HepG2 (cell line): ENCODE measurements around the gene SMIM12. TPM values are rescaled to one million over a fixed set of nuclear protein-coding genes. Genes with fewer than 3 reads are reported as not detected.

Experiments
- AGO2 ChIP-seq: fragments of 200-400 bp; formaldehyde crosslinking; optimal IDR thresholded peaks from 2 replicates; pipeline ENCODE3; 2017; ENCODE audit warnings: mild to moderate bottlenecking, low read depth, low read length, moderate library complexity
- CENPT ChIP-seq: sonication (generic); formaldehyde crosslinking; IDR thresholded peaks from 2 replicates; pipeline ENCODE4 v1.8.0; 2022; ENCODE audit warnings: low read depth, mild to moderate bottlenecking, moderate library complexity, missing genetic modification reagents
- GZF1 ChIP-seq: sonication (generic); formaldehyde crosslinking; IDR thresholded peaks from 2 replicates; pipeline ENCODE4 v1.5.1; 2020; ENCODE audit warnings: mild to moderate bottlenecking, missing genetic modification reagents
- ISL2 ChIP-seq: sonication (generic); formaldehyde crosslinking; IDR thresholded peaks from 2 replicates; pipeline ENCODE4 v1.5.0; 2020; ENCODE audit warnings: missing genetic modification reagents
- KLF12 ChIP-seq: sonication (generic); formaldehyde crosslinking; IDR thresholded peaks from 2 replicates; pipeline ENCODE4 v1.4.0; 2020; ENCODE audit warnings: missing genetic modification reagents, borderline replicate concordance
- MEIS2 ChIP-seq: sonication (generic); formaldehyde crosslinking; IDR thresholded peaks from 2 replicates; pipeline ENCODE4 v1.9.0; 2021; ENCODE audit warnings: mild to moderate bottlenecking, missing genetic modification reagents
- MYNN ChIP-seq: sonication (generic); formaldehyde crosslinking; IDR thresholded peaks from 2 replicates; pipeline ENCODE4 v1.4.0; 2020; ENCODE audit warnings: mild to moderate bottlenecking, low read depth, missing genetic modification reagents
- RXRB ChIP-seq: IDR thresholded peaks from 2 replicates; pipeline ENCODE4 v1.6.1; 2016; ENCODE audit warnings: borderline replicate concordance, missing genetic modification reagents, missing compliant biosample characterization
- SP4 ChIP-seq: sonication (generic); formaldehyde crosslinking; IDR thresholded peaks from 2 replicates; pipeline ENCODE4 v1.8.1; 2023; ENCODE audit warnings: mild to moderate bottlenecking, missing genetic modification reagents
- SRSF4 ChIP-seq: fragments of 200-400 bp; formaldehyde crosslinking; IDR thresholded peaks from one replicate; pipeline ENCODE4 v1.6.1; 2018; ENCODE audit warnings: mild to moderate bottlenecking, low read depth, low read length, moderate library complexity; ENCODE audit not compliant: poor library complexity, severe bottlenecking
- ZBTB38 ChIP-seq: sonication (generic); formaldehyde crosslinking; IDR thresholded peaks from 2 replicates; pipeline ENCODE4 v1.5.1; 2020; ENCODE audit warnings: mild to moderate bottlenecking, missing genetic modification reagents
- ZNF251 ChIP-seq: sonication (generic); formaldehyde crosslinking; IDR thresholded peaks from 2 replicates; pipeline ENCODE4 v1.9.0; 2021; ENCODE audit warnings: mild to moderate bottlenecking, missing genetic modification reagents
- ZNF501 ChIP-seq: sonication (generic); formaldehyde crosslinking; IDR thresholded peaks from 2 replicates; pipeline ENCODE4 v1.5.1; 2020; ENCODE audit warnings: mild to moderate bottlenecking, moderate library complexity, missing genetic modification reagents
- ZNF75D ChIP-seq: sonication (generic); formaldehyde crosslinking; IDR thresholded peaks from 2 replicates; pipeline ENCODE4 v1.8.1; 2023; ENCODE audit warnings: missing genetic modification reagents, mild to moderate bottlenecking, borderline replicate concordance
- ZNF850 ChIP-seq: sonication (generic); formaldehyde crosslinking; conservative IDR thresholded peaks from 2 replicates; pipeline ENCODE4 v1.9.0; 2021; ENCODE audit warnings: mild to moderate bottlenecking, missing genetic modification reagents
- polyA plus RNA-seq, 8 experiments: library from polyadenylated mRNA; depleted of rRNA in 3 of 8; stranded (reverse) in 7 of 8; unstranded in 1 of 8; fragments of >200 nt; fragmentation: Illumina TruSeq in 4 of 8; extraction: Trizol in 4 of 8; gene quantifications; 2 replicates each; pipeline versions ENCODE4 v1.2.1 to v1.2.3, GENCODE V29; 2011 to 2016; ENCODE audit warnings: low read depth in 4 of 8, missing spikeins in 1 of 8, mixed read lengths in 1 of 8; ENCODE audit not compliant: insufficient read depth in 1 of 8
- total RNA-seq, 5 experiments: library from RNA; depleted of rRNA; stranded (reverse); fragments of >200 nt; fragmentation: Illumina TruSeq; extraction: Trizol; gene quantifications; 2 replicates each; pipeline ENCODE4 v1.2.3, GENCODE V29; 2016; ENCODE audit warnings: low read depth in 1 of 5
- TF ChIP-seq, protein P1 (sequence below): sonication (generic); formaldehyde crosslinking; IDR thresholded peaks from 2 replicates; pipeline ENCODE4 v1.4.0; 2020; ENCODE audit warnings: missing genetic modification reagents
- TF ChIP-seq, protein P2 (sequence below): sonication (generic); formaldehyde crosslinking; IDR thresholded peaks from 2 replicates; pipeline ENCODE4 v1.9.0; 2022; ENCODE audit warnings: low read depth, missing genetic modification reagents
- TF ChIP-seq, protein P3 (sequence below): sonication (generic); formaldehyde crosslinking; IDR thresholded peaks from 2 replicates; pipeline ENCODE4 v1.5.1; 2020; ENCODE audit warnings: missing genetic modification reagents, mild to moderate bottlenecking, borderline replicate concordance
- TF ChIP-seq, protein P4 (sequence below): sonication (generic); formaldehyde crosslinking; IDR thresholded peaks from 2 replicates; pipeline ENCODE4 v1.5.0; 2020; ENCODE audit warnings: mild to moderate bottlenecking, low read depth, missing genetic modification reagents, borderline replicate concordance
- TF ChIP-seq, protein P5 (sequence below): IDR thresholded peaks from 2 replicates; pipeline ENCODE4 v1.6.1; 2016; ENCODE audit warnings: missing compliant biosample characterization, missing genetic modification reagents, borderline replicate concordance
- TF ChIP-seq, protein P6 (sequence below): IDR thresholded peaks from 2 replicates; pipeline ENCODE4 v1.6.1; 2012; ENCODE audit warnings: low read depth, low read length, improper control_type of control experiment

Gene SMIM12
- total and polyA plus RNA-seq, 2 of the 13 experiments (the other 11 are each of a cell fraction or from before 2014, with no cell fraction given): 20.1 to 41.3 TPM

DNA sequence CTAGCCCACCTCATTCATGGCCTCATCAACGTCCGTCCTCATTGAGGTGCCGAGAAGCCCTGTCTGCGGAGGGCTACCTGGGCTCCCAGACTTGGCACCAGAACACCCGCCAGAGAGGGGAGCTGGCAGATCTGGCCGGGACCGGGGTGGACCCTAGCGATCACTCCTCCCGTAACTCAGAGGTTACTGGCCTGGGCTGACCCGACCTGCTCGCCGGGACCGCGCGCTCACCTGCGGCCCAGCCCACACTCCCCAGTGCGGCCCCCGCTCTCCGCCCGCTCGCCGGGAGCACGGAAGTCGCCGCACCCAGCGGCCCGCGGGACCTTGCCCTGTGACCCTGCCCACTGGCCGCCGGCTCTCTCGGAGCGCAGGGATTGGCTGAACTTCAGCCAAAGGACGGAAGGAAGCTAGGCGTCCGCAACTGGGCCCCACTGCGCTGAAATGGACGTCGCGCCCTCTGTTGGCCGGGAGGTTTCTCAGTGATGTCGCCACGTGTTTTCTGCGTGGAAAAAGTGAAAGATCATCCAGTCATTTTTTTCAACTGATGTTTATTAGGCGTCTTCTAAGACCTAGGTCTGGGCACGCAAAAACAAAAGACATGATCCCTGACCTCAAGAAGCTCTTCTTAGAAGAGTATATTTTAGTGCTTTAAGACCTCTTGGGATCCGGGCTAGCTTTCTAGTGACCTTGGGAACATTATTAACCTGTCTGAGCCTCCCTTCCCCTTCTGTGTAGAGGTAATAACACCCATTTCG is at the start of gene SMIM12 (continued):
- TF ChIP-seq SP4 (CRISPR knock-in tag): peak; percentile 40; the same call in 1 of the 2 replicates
- TF ChIP-seq ZBTB38 (CRISPR knock-in tag): peak; percentile 69; the same call in 1 of the 2 replicates
- peak; percentile 63; the same call in 1 of the 2 replicates for TF ChIP-seq ISL2 (CRISPR knock-in tag)
- peak; percentile 94 for TF ChIP-seq ZNF501 (CRISPR knock-in tag)
- no peak for TF ChIP-seq CENPT (CRISPR knock-in tag)
- TF ChIP-seq, protein P1, sequence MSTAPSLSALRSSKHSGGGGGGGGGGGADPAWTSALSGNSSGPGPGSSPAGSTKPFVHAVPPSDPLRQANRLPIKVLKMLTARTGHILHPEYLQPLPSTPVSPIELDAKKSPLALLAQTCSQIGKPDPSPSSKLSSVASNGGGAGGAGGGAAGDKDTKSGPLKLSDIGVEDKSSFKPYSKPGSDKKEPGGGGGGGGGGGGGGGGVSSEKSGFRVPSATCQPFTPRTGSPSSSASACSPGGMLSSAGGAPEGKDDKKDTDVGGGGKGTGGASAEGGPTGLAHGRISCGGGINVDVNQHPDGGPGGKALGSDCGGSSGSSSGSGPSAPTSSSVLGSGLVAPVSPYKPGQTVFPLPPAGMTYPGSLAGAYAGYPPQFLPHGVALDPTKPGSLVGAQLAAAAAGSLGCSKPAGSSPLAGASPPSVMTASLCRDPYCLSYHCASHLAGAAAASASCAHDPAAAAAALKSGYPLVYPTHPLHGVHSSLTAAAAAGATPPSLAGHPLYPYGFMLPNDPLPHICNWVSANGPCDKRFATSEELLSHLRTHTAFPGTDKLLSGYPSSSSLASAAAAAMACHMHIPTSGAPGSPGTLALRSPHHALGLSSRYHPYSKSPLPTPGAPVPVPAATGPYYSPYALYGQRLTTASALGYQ (CRISPR knock-in tag): peak; percentile 54; the same call in 1 of the 2 replicates
- TF ChIP-seq GZF1: no peak
- TF ChIP-seq ZNF850 (CRISPR knock-in tag): 0 out of 2 replicates have a peak, but pooled peaks have one; percentile 74
- TF ChIP-seq MYNN: no peak
- TF ChIP-seq, protein P2, sequence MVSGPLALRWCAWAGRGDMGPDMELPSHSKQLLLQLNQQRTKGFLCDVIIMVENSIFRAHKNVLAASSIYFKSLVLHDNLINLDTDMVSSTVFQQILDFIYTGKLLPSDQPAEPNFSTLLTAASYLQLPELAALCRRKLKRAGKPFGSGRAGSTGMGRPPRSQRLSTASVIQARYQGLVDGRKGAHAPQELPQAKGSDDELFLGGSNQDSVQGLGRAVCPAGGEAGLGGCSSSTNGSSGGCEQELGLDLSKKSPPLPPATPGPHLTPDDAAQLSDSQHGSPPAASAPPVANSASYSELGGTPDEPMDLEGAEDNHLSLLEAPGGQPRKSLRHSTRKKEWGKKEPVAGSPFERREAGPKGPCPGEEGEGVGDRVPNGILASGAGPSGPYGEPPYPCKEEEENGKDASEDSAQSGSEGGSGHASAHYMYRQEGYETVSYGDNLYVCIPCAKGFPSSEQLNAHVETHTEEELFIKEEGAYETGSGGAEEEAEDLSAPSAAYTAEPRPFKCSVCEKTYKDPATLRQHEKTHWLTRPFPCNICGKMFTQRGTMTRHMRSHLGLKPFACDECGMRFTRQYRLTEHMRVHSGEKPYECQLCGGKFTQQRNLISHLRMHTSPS (CRISPR knock-in tag): no peak
- TF ChIP-seq MEIS2 (CRISPR knock-in tag): peak; percentile 68; the same call in 1 of the 2 replicates
- TF ChIP-seq KLF12 (CRISPR knock-in tag): peak; percentile 96
- TF ChIP-seq, protein P3, sequence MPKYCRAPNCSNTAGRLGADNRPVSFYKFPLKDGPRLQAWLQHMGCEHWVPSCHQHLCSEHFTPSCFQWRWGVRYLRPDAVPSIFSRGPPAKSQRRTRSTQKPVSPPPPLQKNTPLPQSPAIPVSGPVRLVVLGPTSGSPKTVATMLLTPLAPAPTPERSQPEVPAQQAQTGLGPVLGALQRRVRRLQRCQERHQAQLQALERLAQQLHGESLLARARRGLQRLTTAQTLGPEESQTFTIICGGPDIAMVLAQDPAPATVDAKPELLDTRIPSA (CRISPR knock-in tag): no peak
- TF ChIP-seq, protein P4, sequence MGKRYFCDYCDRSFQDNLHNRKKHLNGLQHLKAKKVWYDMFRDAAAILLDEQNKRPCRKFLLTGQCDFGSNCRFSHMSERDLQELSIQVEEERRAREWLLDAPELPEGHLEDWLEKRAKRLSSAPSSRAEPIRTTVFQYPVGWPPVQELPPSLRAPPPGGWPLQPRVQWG (CRISPR knock-in tag): no peak
- no peak for TF ChIP-seq ZNF75D (CRISPR knock-in tag)
- TF ChIP-seq, protein P5, sequence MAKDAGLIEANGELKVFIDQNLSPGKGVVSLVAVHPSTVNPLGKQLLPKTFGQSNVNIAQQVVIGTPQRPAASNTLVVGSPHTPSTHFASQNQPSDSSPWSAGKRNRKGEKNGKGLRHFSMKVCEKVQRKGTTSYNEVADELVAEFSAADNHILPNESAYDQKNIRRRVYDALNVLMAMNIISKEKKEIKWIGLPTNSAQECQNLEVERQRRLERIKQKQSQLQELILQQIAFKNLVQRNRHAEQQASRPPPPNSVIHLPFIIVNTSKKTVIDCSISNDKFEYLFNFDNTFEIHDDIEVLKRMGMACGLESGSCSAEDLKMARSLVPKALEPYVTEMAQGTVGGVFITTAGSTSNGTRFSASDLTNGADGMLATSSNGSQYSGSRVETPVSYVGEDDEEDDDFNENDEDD (CRISPR knock-in tag): peak; percentile 84; the same call in 1 of the 2 replicates
- no peak for TF ChIP-seq ZNF251 (CRISPR knock-in tag)
- peak; percentile 66; the same call in 1 of the 2 replicates for TF ChIP-seq RXRB (CRISPR knock-in tag)
- TF ChIP-seq SRSF4: no peak
- peak; percentile 77 for TF ChIP-seq AGO2
- TF ChIP-seq, protein P6, sequence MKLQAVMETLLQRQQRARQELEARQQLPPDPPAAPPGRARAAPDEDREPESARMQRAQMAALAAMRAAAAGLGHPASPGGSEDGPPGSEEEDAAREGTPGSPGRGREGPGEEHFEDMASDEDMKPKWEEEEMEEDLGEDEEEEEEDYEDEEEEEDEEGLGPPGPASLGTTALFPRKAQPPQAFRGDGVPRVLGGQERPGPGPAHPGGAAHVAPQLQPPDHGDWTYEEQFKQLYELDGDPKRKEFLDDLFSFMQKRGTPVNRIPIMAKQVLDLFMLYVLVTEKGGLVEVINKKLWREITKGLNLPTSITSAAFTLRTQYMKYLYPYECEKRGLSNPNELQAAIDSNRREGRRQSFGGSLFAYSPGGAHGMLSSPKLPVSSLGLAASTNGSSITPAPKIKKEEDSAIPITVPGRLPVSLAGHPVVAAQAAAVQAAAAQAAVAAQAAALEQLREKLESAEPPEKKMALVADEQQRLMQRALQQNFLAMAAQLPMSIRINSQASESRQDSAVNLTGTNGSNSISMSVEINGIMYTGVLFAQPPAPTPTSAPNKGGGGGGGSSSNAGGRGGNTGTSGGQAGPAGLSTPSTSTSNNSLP: no peak
